GM19193 (cell line): Measurements from ENCODE around the gene CPXM1.

Experiments
- POLR2A ChIP-seq: IDR thresholded peaks from 4 replicates; pipeline ENCODE4 v1.6.1; 2011; ENCODE audit not compliant: insufficient read depth, insufficient read length; ENCODE audit errors: extremely low read depth

The CPXM1 gene

GRCh38 chr20:2834401-2835110 is 34.1 kb upstream of the CPXM1 start:
- TF ChIP-seq POLR2A, result no peak

- TF ChIP-seq POLR2A, result no peak
Observed at GRCh38 chr20:2833761-2834160, 33.3 kb upstream of the CPXM1 start.

DNA sequence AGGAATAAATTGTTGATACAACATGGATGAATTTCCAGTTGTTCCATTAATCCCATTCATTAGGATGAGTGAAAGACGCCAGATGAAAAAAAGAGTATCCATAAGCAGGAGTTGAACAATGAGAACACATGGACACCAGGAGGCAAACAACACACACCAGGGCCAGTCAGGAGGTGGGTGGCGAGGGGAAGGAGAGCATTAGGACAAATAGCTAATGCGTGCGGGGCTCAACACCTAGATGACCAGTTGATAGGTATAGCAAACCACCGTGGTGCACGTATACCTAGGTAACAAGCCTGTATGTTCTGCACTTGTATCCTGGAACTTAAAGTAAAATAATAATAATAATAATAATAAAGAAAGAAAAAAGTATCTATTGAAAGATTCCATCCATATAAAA is 28.9 kb upstream of the CPXM1 start:
- no peak for TF ChIP-seq POLR2A

DNA sequence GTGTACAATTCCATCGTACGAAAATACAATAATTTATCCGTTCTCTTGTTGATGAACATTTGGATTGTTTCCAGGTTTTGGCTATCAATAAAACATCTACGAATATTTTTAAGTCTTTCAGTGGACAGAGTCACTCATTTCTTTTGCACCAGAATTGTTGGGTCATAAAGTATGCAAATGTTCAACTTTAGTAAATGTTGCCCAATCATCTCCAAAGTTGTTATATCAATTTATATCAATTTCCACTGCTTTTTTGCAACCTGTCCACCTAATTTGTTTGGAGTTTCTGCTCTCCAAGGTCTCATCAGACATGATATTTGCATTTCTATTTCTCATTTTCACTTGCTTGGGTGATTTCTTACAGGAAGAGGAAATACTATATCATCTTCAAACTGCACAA is 26.2 kb upstream of the CPXM1 start:
- no peak for TF ChIP-seq POLR2A

GRCh38 chr20:2825761-2826160 is 25.3 kb upstream of the CPXM1 start:
- no peak for TF ChIP-seq POLR2A

GRCh38 chr20:2822073-2822472 is 21.6 kb upstream of the CPXM1 start:
- TF ChIP-seq POLR2A, result no peak

DNA sequence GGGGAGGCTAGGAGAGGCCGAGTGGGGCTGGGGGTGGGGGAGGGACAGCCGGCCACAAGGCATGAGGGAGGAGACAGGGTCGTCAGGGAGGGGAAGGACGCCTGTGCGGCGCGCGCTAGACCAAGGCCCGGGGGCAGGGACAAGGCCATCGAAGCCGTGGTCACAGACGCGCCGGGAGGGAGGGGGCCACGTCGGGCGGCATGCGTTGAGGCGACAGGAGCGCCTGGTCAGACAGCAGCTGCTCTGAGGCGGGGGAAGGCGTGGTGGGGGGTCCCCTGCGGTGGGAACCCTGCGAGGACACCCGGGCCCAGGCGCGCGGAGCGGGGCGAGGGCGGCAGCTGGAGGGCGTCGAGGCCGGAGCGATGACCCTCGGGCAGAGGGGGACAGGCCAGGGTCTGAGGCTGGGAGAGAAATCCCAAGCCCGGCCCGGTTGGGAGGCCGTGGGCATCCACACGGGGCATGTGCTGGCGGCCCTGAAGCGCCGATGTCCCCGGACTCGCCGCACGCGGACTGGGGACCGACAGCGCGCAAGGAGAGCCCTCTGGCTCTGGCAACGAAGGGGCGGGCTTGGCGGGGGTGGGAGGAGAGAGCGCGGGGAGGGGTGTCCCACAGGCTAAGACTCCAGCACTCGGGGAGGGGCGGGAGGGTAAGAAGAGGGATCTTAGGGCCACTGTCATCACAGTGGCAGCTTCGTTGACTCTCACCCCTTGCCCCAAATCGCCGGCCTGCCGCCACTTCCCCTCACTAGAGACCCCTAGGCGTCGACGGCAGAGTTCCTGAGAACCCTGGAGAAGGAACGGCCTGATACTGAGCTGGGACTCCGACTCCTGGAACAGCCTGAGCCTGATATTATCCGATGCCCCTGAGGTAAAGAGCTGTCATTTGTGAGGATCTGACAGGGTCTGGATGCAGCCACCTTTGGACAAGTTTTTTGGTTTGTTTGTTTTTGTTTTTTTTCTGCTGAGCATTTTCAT is 20.8 kb upstream of the CPXM1 start:
- TF ChIP-seq POLR2A, result no peak

GRCh38 chr20:2820084-2820895 is 19.9 kb upstream of the CPXM1 start:
- no peak for TF ChIP-seq POLR2A

DNA sequence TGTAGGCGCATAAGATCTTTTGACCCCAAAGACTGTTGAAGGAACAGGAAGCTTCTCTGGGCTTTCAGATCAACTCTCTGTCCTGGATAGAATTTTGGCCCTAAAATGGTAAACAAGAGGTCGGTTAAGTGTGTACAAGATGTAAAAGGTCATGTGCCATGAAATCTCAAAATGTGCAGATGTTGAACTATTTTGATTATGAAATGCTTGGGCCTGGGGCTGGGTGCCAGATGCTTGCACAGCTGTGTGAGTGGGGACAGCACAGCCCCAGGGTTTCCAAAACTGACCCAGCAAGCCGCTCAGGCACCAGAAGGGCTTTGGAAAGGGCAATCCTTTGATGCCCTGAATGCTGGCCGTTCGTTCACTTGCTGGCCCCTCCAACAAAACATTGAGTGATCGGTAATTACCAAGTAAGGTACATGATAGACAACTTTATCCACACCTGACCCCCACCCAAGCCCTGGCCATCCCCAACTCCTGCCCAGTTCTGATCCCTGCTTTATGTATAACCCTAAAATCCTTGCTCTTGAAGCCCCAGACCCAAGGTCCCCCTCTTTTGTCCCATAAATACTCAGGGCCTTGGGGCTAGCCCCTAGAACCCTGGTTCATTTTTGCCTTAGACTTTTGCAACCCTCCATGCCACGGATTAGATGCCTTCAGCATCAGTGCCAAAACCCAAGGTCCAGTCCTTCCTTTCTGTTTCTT is 17.6 kb upstream of the CPXM1 start:
- no peak for TF ChIP-seq POLR2A

- TF ChIP-seq POLR2A, result no peak
Observed at GRCh38 chr20:2817341-2817726, 16.9 kb upstream of the CPXM1 start.

DNA sequence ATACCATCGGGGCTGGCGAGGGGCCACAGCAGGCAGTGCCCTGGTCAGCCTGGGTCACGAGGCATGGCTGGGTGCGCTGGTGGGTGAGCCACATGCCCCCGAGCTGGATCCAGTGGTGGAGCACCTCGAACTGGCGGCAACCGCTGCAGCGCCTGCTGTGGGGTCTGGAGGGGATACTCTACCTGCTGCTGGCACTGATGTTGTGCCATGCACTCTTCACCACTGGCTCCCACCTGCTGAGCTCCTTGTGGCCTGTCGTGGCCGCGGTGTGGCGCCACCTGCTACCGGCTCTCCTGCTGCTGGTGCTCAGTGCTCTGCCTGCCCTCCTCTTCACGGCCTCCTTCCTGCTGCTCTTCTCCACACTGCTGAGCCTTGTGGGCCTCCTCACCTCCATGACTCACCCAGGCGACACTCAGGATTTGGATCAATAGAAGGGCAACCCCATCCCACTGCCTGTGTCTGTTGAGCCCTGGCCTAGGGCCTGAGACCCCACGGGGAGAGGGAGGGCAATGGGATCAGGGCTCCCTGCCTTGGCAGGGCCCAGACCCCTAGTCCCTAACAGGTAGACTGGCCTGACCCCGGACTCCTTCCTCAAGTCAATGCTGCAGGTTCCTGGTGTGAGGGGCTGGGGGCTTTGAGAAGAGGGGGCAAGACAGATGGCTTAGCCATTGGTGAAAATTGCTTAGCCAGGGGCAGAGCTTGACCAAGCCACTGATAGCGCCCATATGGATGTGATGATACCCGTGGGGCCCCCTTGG is 16.3 kb upstream of the CPXM1 start:
- TF ChIP-seq POLR2A, result no peak

- no peak for TF ChIP-seq POLR2A
Observed at GRCh38 chr20:2816030-2816582, 15.7 kb upstream of the CPXM1 start, which contains the start of gene TMEM239. Gene TMEM239 (plus strand): TSS chr20:2816364. CDS start chr20:2816555, 191 bp downstream.

- TF ChIP-seq POLR2A, result no peak
Observed at GRCh38 chr20:2815242-2815900, 14.9 kb upstream of the CPXM1 start.
